ENCODE data around the gene MAP7D2. TPM values are rescaled to one million over a fixed set of nuclear protein-coding genes. Genes with fewer than 3 reads are reported as not detected.

Gene MAP7D2
- total and polyA plus RNA-seq, 2 experiments from 2014 or later: 0.90 to 1.6 TPM

- Mint-ChIP-seq H3K27ac (no peak overlapping the region), H3K9me3 (no peaks in the 10 kb centered on the region), H3K27me3 (ENCODE audit: insufficient read depth, low read depth, poor library complexity) (no peaks in the 10 kb centered on the region), H3K4me1 (no peaks in the 10 kb centered on the region), H3K36me3 (ENCODE audit: low read depth) (no peaks in the 10 kb centered on the region), H3K4me3 (no peak overlapping the region)
- H2AFZ ChIP-seq: no peak overlapping the region
- no peaks in the 10 kb centered on the region for H3K4me1 ChIP-seq (ENCODE audit: insufficient read depth)
- ATAC-seq: no peak
- DNase-seq (ENCODE audit: low spot score): no peak
- no peaks in the 10 kb centered on the region for H3K36me3 ChIP-seq (ENCODE audit: insufficient read depth)
- no peak overlapping the region for H3K4me2 ChIP-seq
- no peaks in the 10 kb centered on the region for H3K27me3 ChIP-seq (ENCODE audit: insufficient read depth)
- H3K9me2 ChIP-seq (ENCODE audit: insufficient read depth): no peaks in the 10 kb centered on the region
- H4K20me1 ChIP-seq (replicated peaks; ENCODE audit: insufficient read depth): no peaks in the 10 kb centered on the region
- no peak overlapping the region for H3K27ac ChIP-seq (ENCODE audit: low read depth)
- no peak overlapping the region for H3K4me3 ChIP-seq
- no peaks in the 10 kb centered on the region for H3K79me2 ChIP-seq (replicated peaks; ENCODE audit: insufficient read depth)
- H3F3A ChIP-seq (replicated peaks; ENCODE audit: low read depth): no peaks in the 10 kb centered on the region
- TF ChIP-seq ZNF331 (CRISPR knock-in tag; IDR thresholded peaks at IDR 0.05; ENCODE audit: low read depth) (no peak), NANOG (IDR thresholded peaks at IDR 0.05; ENCODE audit: borderline replicate concordance) (no peak), EZH2phosphoT487 (IDR thresholded peaks at IDR 0.05; ENCODE audit: unreplicated experiment) (no peak), JUNB (IDR thresholded peaks at IDR 0.05; ENCODE audit: unreplicated experiment) (no peak), CTCF (conservative IDR thresholded peaks at IDR 0.05; ENCODE audit: low read depth in 2 of 2) (no peak), REST (IDR thresholded peaks at IDR 0.05; ENCODE audit: unreplicated experiment) (no peak), CREB1 (CRISPR knock-in tag; IDR thresholded peaks at IDR 0.05; ENCODE audit: low read depth) (no peak), ETS1 (IDR thresholded peaks at IDR 0.05) (no peak), POLR2AphosphoS5 (IDR thresholded peaks at IDR 0.05; ENCODE audit: low read depth) (no peak), ZNF462 (CRISPR knock-in tag; IDR thresholded peaks at IDR 0.05) (no peak), ZNF114 (CRISPR knock-in tag; IDR thresholded peaks at IDR 0.05) (no peak), EZH2 (IDR thresholded peaks at IDR 0.05; ENCODE audit: low read depth, unreplicated experiment) (no peak), STAT1 (IDR thresholded peaks at IDR 0.05; ENCODE audit: unreplicated experiment) (no peak)
Measured at GRCh38 chrX:20032201-20032600, 84.5 kb downstream of the MAP7D2 start.
